ENCODE results near the gene WASHC2A. TPM values are rescaled to one million over a fixed set of nuclear protein-coding genes. Genes with fewer than 3 reads are reported as not detected.
"Not testable (repeated sequence)": the region's sequence is repeated elsewhere in the genome, so short reads cannot be mapped to it uniquely, and the experiment has no call there.

WASHC2A gene
- total RNA-seq, 2 donors from 2014 or later, result 27.0 to 32.4 TPM

- DNase-seq; H3K9me3 Mint-ChIP-seq; H3K4me3 Mint-ChIP-seq; ATAC-seq (replicated peaks in 1 of 2); H3K27me3 Mint-ChIP-seq (ENCODE audit: low read depth); H3K36me3 Mint-ChIP-seq (ENCODE audit: insufficient read depth in 2 of 2); H3K4me1 Mint-ChIP-seq (ENCODE audit: low read depth): not testable (repeated sequence)
- peak overlapping the region; percentile 37 for H3K27ac Mint-ChIP-seq
Measured at GRCh38 chr10:50047594-50047993, 20.2 kb upstream of the WASHC2A start.

- H3K36me3 Mint-ChIP-seq (ENCODE audit: insufficient read depth in 2 of 2); DNase-seq; H3K27me3 Mint-ChIP-seq (ENCODE audit: low read depth); H3K9me3 Mint-ChIP-seq; H3K4me1 Mint-ChIP-seq (ENCODE audit: low read depth); H3K4me3 Mint-ChIP-seq; ATAC-seq (replicated peaks in 1 of 2): not testable (repeated sequence)
- peak overlapping the region; percentile 25 for H3K27ac Mint-ChIP-seq
Measured at GRCh38 chr10:50051995-50052660, 15.6 kb upstream of the WASHC2A start.

GRCh38 chr10:50052778-50053376 is 14.9 kb upstream of the WASHC2A start:
- H3K9me3 Mint-ChIP-seq; H3K4me3 Mint-ChIP-seq; H3K27me3 Mint-ChIP-seq (ENCODE audit: low read depth); H3K36me3 Mint-ChIP-seq (ENCODE audit: insufficient read depth in 2 of 2); ATAC-seq (replicated peaks in 1 of 2); DNase-seq; H3K4me1 Mint-ChIP-seq (ENCODE audit: low read depth); H3K27ac Mint-ChIP-seq: not testable (repeated sequence)

- H3K36me3 Mint-ChIP-seq (ENCODE audit: insufficient read depth in 2 of 2); H3K27me3 Mint-ChIP-seq (ENCODE audit: low read depth); DNase-seq; ATAC-seq (replicated peaks in 1 of 2); H3K4me3 Mint-ChIP-seq; H3K27ac Mint-ChIP-seq; H3K9me3 Mint-ChIP-seq; H3K4me1 Mint-ChIP-seq (ENCODE audit: low read depth): not testable (repeated sequence)
Measured at GRCh38 chr10:50055494-50056292, 12.1 kb upstream of the WASHC2A start.

GRCh38 chr10:50056654-50057053 is 11.1 kb upstream of the WASHC2A start:
- H3K4me1 Mint-ChIP-seq (ENCODE audit: low read depth); H3K4me3 Mint-ChIP-seq; ATAC-seq (replicated peaks in 1 of 2); H3K27me3 Mint-ChIP-seq (ENCODE audit: low read depth); H3K27ac Mint-ChIP-seq; DNase-seq; H3K9me3 Mint-ChIP-seq; H3K36me3 Mint-ChIP-seq (ENCODE audit: insufficient read depth in 2 of 2): not testable (repeated sequence)

- H3K9me3 Mint-ChIP-seq; H3K27me3 Mint-ChIP-seq (ENCODE audit: low read depth); H3K27ac Mint-ChIP-seq; H3K4me1 Mint-ChIP-seq (ENCODE audit: low read depth); ATAC-seq (replicated peaks in 1 of 2); H3K4me3 Mint-ChIP-seq; H3K36me3 Mint-ChIP-seq (ENCODE audit: insufficient read depth in 2 of 2); DNase-seq: not testable (repeated sequence)
Measured at GRCh38 chr10:50058727-50059126, 9.0 kb upstream of the WASHC2A start.

GRCh38 chr10:50059946-50060345 is 7.8 kb upstream of the WASHC2A start:
- not testable (repeated sequence) for H3K9me3 Mint-ChIP-seq; H3K27ac Mint-ChIP-seq; H3K4me1 Mint-ChIP-seq (ENCODE audit: low read depth); ATAC-seq (replicated peaks in 1 of 2); DNase-seq; H3K36me3 Mint-ChIP-seq (ENCODE audit: insufficient read depth in 2 of 2); H3K4me3 Mint-ChIP-seq; H3K27me3 Mint-ChIP-seq (ENCODE audit: low read depth)

- not testable (repeated sequence) for H3K4me3 Mint-ChIP-seq; H3K9me3 Mint-ChIP-seq; H3K27ac Mint-ChIP-seq; H3K4me1 Mint-ChIP-seq (ENCODE audit: low read depth); ATAC-seq (replicated peaks in 1 of 2); DNase-seq; H3K36me3 Mint-ChIP-seq (ENCODE audit: insufficient read depth in 2 of 2); H3K27me3 Mint-ChIP-seq (ENCODE audit: low read depth)
Measured at GRCh38 chr10:50061548-50061947, 6.2 kb upstream of the WASHC2A start.

GRCh38 chr10:50063100-50063499 is 4.7 kb upstream of the WASHC2A start:
- Mint-ChIP-seq H3K9me3 (no peaks in the 10 kb centered on the region), H3K4me3 (no peak overlapping the region), H3K36me3 (ENCODE audit: insufficient read depth in 2 of 2) (no peaks in the 10 kb centered on the region), H3K4me1 (ENCODE audit: low read depth) (peaks cover 7% of the 10 kb centered on the region), H3K27me3 (ENCODE audit: low read depth) (no peaks in the 10 kb centered on the region), H3K27ac (no peak overlapping the region)
- no peak for DNase-seq
- no peak for ATAC-seq (replicated peaks in 1 of 2)

- not testable (repeated sequence) for H3K9me3 Mint-ChIP-seq; H3K27ac Mint-ChIP-seq; H3K27me3 Mint-ChIP-seq (ENCODE audit: low read depth); H3K36me3 Mint-ChIP-seq (ENCODE audit: insufficient read depth in 2 of 2); DNase-seq; ATAC-seq (replicated peaks in 1 of 2)
- H3K4me3 Mint-ChIP-seq, result peak overlapping the region; percentile 85 to 91
- peaks cover 14% of the 10 kb centered on the region for H3K4me1 Mint-ChIP-seq (ENCODE audit: low read depth)
Measured at GRCh38 chr10:50068352-50068659, 552 bp downstream of the WASHC2A start.

GRCh38 chr10:50075139-50075538 is 7.4 kb downstream of the WASHC2A start:
- ATAC-seq (replicated peaks in 1 of 2); H3K9me3 Mint-ChIP-seq; H3K4me3 Mint-ChIP-seq; H3K27ac Mint-ChIP-seq; H3K36me3 Mint-ChIP-seq (ENCODE audit: insufficient read depth in 2 of 2); DNase-seq; H3K4me1 Mint-ChIP-seq (ENCODE audit: low read depth); H3K27me3 Mint-ChIP-seq (ENCODE audit: low read depth): not testable (repeated sequence)

GRCh38 chr10:50075544-50075943 is 7.8 kb downstream of the WASHC2A start:
- ATAC-seq (replicated peaks in 1 of 2); H3K27ac Mint-ChIP-seq; H3K36me3 Mint-ChIP-seq (ENCODE audit: insufficient read depth in 2 of 2); H3K9me3 Mint-ChIP-seq; H3K4me1 Mint-ChIP-seq (ENCODE audit: low read depth); H3K27me3 Mint-ChIP-seq (ENCODE audit: low read depth); DNase-seq; H3K4me3 Mint-ChIP-seq: not testable (repeated sequence)

- not testable (repeated sequence) for H3K27me3 Mint-ChIP-seq (ENCODE audit: low read depth); ATAC-seq (replicated peaks in 1 of 2); H3K27ac Mint-ChIP-seq; DNase-seq; H3K4me1 Mint-ChIP-seq (ENCODE audit: low read depth); H3K36me3 Mint-ChIP-seq (ENCODE audit: insufficient read depth in 2 of 2); H3K4me3 Mint-ChIP-seq; H3K9me3 Mint-ChIP-seq
Measured at GRCh38 chr10:50091304-50091703, 23.6 kb downstream of the WASHC2A start.
